ENCODE results near the gene TM2D1. TPM values are rescaled to one million over a fixed set of nuclear protein-coding genes. Genes with fewer than 3 reads are reported as not detected.

TM2D1 gene
- total RNA-seq, 1 donor from 2014 or later = 30.7 TPM

DNA sequence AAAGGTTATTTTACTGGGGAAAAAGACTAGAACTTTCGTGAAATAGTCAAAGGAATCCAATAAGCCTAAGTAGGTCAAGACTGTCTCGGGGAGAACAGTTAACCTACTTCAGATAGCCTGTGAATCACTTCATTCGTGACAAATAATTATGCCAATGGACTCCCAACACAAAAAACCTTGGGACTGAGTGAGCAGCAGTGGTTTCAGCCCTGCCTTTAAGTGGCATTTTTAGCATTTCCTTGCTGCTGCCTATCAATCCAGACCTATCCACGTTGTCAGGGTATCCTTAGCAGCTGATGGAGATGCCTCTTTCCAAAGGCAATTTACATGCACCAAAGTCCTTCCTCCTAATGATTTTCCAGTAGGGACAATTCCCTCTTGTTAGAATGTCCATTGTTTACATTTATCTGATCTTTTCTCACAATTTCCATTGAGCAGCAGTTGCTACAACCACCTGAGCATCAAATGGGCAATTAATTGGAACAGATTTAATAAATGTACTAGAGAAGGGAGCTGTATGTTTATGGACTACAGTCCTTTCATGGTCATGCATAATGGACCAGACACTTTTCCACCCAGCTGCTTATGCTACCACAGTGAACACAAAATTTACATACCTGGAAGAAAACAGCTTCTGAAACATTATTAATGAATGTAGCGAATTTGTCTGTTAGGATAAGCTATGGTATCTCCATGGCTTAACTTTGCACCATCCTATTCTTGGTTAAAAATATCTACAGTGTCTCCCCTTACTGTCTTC is 75.8 kb downstream of the TM2D1 start:
- H3K27me3 ChIP-seq (ENCODE audit: low read depth) = no peaks in the 10 kb centered on the region
- no peak for DNase-seq
- H3K4me1 ChIP-seq = no peaks in the 10 kb centered on the region
- no peak overlapping the region for H3K4me3 ChIP-seq
- H3K36me3 ChIP-seq = no peaks in the 10 kb centered on the region
- H3K9me3 ChIP-seq (replicated peaks) = no peaks in the 10 kb centered on the region
- intact Hi-C loops (cut with micrococcal nuclease) = no loop called here
- TF ChIP-seq, protein P1, sequence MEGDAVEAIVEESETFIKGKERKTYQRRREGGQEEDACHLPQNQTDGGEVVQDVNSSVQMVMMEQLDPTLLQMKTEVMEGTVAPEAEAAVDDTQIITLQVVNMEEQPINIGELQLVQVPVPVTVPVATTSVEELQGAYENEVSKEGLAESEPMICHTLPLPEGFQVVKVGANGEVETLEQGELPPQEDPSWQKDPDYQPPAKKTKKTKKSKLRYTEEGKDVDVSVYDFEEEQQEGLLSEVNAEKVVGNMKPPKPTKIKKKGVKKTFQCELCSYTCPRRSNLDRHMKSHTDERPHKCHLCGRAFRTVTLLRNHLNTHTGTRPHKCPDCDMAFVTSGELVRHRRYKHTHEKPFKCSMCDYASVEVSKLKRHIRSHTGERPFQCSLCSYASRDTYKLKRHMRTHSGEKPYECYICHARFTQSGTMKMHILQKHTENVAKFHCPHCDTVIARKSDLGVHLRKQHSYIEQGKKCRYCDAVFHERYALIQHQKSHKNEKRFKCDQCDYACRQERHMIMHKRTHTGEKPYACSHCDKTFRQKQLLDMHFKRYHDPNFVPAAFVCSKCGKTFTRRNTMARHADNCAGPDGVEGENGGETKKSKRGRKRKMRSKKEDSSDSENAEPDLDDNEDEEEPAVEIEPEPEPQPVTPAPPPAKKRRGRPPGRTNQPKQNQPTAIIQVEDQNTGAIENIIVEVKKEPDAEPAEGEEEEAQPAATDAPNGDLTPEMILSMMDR (IDR thresholded peaks at IDR 0.05; ENCODE audit: borderline replicate concordance) = no peak
- H3K27ac ChIP-seq (replicated peaks) = no peak overlapping the region

DNA sequence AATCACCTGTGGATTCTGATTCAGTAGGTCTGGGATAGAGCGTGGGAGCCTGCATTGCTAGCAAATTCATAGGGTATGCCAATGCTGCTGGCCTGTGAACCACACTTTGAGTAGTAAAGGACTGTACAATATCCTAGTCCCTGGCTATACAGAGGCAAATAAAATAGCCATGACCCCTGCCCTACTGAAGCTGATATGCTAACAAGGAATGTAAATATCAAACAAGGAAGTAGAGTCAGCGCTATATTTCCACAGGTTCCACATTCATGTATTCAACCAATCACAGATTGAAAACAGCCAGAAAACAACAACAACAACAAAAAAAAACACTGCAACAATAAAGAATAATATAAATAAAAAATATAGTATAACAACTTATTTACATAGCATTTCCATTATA is 77.8 kb downstream of the TM2D1 start:
- no peak for DNase-seq
- H3K4me3 ChIP-seq = no peak overlapping the region
- no peaks in the 10 kb centered on the region for H3K36me3 ChIP-seq
- H3K27me3 ChIP-seq (ENCODE audit: low read depth) = no peaks in the 10 kb centered on the region
- no peaks in the 10 kb centered on the region for H3K9me3 ChIP-seq (replicated peaks)
- TF ChIP-seq, protein P1 (IDR thresholded peaks at IDR 0.05; ENCODE audit: borderline replicate concordance) = no peak
- intact Hi-C loops (cut with micrococcal nuclease) = no loop called here
- no peak overlapping the region for H3K27ac ChIP-seq (replicated peaks)
- peaks cover 4% of the 10 kb centered on the region for H3K4me1 ChIP-seq

DNA sequence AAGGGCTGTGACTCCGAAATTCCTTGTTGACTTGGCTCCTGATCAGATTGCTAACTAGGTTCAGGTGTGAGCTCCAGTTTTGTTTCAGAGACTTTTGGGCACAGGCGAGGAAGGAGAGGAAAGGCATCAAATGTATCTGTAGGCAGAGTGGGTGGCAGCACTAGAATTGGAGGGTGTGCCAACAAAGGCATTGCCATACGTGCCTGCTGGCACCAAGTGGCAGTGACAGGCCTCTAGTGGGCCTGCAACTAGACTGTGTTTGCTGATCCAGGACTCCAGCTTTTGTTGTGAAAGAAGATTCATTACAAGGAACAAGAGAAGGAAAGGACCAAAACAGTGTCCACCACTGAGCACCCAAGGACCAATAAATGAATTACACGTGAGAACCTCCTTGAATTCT is 79.5 kb downstream of the TM2D1 start:
- no peaks in the 10 kb centered on the region for H3K9me3 ChIP-seq (replicated peaks)
- H3K4me3 ChIP-seq = no peak overlapping the region
- no peaks in the 10 kb centered on the region for H3K27me3 ChIP-seq (ENCODE audit: low read depth)
- no peak for DNase-seq
- H3K36me3 ChIP-seq = no peaks in the 10 kb centered on the region
- peaks cover 12% of the 10 kb centered on the region for H3K4me1 ChIP-seq
- TF ChIP-seq, protein P1 (IDR thresholded peaks at IDR 0.05; ENCODE audit: borderline replicate concordance) = no peak
- intact Hi-C loops (cut with micrococcal nuclease) = no loop called here
- H3K27ac ChIP-seq (replicated peaks) = no peak overlapping the region

- Histone ChIP-seq H3K27me3 (ENCODE audit: low read depth) (no peaks in the 10 kb centered on the region), H3K36me3 (no peaks in the 10 kb centered on the region), H3K9me3 (replicated peaks) (no peaks in the 10 kb centered on the region), H3K27ac (replicated peaks) (no peak overlapping the region), H3K4me3 (no peak overlapping the region), H3K4me1 (peaks cover 20% of the 10 kb centered on the region)
- no peak for DNase-seq
- TF ChIP-seq, protein P1 (IDR thresholded peaks at IDR 0.05; ENCODE audit: borderline replicate concordance) = no peak
- intact Hi-C loops (cut with micrococcal nuclease) = no loop called here
Observed at GRCh38 chr1:61644303-61644702, 80.6 kb downstream of the TM2D1 start.

GRCh38 chr1:61642475-61643232 is 82.3 kb downstream of the TM2D1 start:
- Histone ChIP-seq H3K36me3 (no peaks in the 10 kb centered on the region), H3K9me3 (replicated peaks) (no peaks in the 10 kb centered on the region), H3K27me3 (ENCODE audit: low read depth) (no peaks in the 10 kb centered on the region), H3K27ac (replicated peaks) (peak overlapping the region; percentile 79), H3K4me1 (peaks cover 28% of the 10 kb centered on the region), H3K4me3 (no peak overlapping the region)
- intact Hi-C loops (cut with micrococcal nuclease) = no loop called here
- DNase-seq = no peak
- TF ChIP-seq, protein P1 (IDR thresholded peaks at IDR 0.05; ENCODE audit: borderline replicate concordance) = no peak
